Neural crest cell (in vitro differentiated cells): ENCODE data around the gene SESTD1. TPM values are rescaled to one million over a fixed set of nuclear protein-coding genes. Genes with fewer than 3 reads are reported as not detected.

Source experiments
- DNase-seq: peaks from one replicate; pipeline ENCODE4 v3.0.0; 2021; ENCODE audit warnings: low read depth, mixed read lengths, low spot score
- H3K27ac Mint-ChIP-seq: one replicate; pipeline ENCODE4 v1.8.0; 2021; ENCODE audit warnings: mild to moderate bottlenecking, mixed read lengths; ENCODE audit not compliant: unreplicated experiment
- H3K27me3 Mint-ChIP-seq: 2 replicates; pipeline ENCODE4 v1.8.0; 2021; ENCODE audit warnings: low read depth, mild to moderate bottlenecking, mixed read lengths
- H3K36me3 Mint-ChIP-seq: 2 replicates; pipeline ENCODE4 v1.8.0; 2021; ENCODE audit warnings: low read depth, mild to moderate bottlenecking, mixed read lengths
- H3K4me1 Mint-ChIP-seq: 2 replicates; pipeline ENCODE4 v1.8.0; 2021; ENCODE audit warnings: mixed read lengths
- H3K4me3 Mint-ChIP-seq: one replicate; pipeline ENCODE4 v1.8.0; 2021; ENCODE audit warnings: mild to moderate bottlenecking, mixed read lengths
- H3K9me3 Mint-ChIP-seq: 2 replicates; pipeline ENCODE4 v1.8.0; 2021; ENCODE audit warnings: mixed read lengths
- total RNA-seq: library from RNA; stranded (reverse); gene quantifications from 2 replicates; pipeline ENCODE4 v1.2.1, GENCODE V29; 2021
- TF ChIP-seq, protein P1 (sequence below): fragments of 200-600 bp; sonication (generic); conservative IDR thresholded peaks from 2 replicates; pipeline ENCODE4 v1.5.0; 2021; ENCODE audit warnings: antibody characterized with exemption, mild to moderate bottlenecking

Gene SESTD1
- total RNA-seq, 1 donor from 2014 or later = 99.7 TPM

GRCh38 chr2:179174240-179174639 is 90.4 kb downstream of the SESTD1 start:
- Mint-ChIP-seq H3K27ac (no peak overlapping the region), H3K9me3 (no peaks in the 10 kb centered on the region), H3K4me3 (no peak overlapping the region), H3K36me3 (peaks cover 15% of the 10 kb centered on the region), H3K27me3 (no peaks in the 10 kb centered on the region), H3K4me1 (peaks cover 13% of the 10 kb centered on the region)
- DNase-seq = no peak
- TF ChIP-seq, protein P1, sequence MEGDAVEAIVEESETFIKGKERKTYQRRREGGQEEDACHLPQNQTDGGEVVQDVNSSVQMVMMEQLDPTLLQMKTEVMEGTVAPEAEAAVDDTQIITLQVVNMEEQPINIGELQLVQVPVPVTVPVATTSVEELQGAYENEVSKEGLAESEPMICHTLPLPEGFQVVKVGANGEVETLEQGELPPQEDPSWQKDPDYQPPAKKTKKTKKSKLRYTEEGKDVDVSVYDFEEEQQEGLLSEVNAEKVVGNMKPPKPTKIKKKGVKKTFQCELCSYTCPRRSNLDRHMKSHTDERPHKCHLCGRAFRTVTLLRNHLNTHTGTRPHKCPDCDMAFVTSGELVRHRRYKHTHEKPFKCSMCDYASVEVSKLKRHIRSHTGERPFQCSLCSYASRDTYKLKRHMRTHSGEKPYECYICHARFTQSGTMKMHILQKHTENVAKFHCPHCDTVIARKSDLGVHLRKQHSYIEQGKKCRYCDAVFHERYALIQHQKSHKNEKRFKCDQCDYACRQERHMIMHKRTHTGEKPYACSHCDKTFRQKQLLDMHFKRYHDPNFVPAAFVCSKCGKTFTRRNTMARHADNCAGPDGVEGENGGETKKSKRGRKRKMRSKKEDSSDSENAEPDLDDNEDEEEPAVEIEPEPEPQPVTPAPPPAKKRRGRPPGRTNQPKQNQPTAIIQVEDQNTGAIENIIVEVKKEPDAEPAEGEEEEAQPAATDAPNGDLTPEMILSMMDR = no peak

GRCh38 chr2:179172894-179173293 is 91.7 kb downstream of the SESTD1 start:
- Mint-ChIP-seq H3K27me3 (no peaks in the 10 kb centered on the region), H3K36me3 (peaks cover 16% of the 10 kb centered on the region), H3K4me1 (peaks cover 6% of the 10 kb centered on the region), H3K4me3 (no peak overlapping the region), H3K9me3 (no peaks in the 10 kb centered on the region), H3K27ac (peak overlapping the region; percentile 7)
- TF ChIP-seq, protein P1 = no peak
- no peak for DNase-seq

DNA sequence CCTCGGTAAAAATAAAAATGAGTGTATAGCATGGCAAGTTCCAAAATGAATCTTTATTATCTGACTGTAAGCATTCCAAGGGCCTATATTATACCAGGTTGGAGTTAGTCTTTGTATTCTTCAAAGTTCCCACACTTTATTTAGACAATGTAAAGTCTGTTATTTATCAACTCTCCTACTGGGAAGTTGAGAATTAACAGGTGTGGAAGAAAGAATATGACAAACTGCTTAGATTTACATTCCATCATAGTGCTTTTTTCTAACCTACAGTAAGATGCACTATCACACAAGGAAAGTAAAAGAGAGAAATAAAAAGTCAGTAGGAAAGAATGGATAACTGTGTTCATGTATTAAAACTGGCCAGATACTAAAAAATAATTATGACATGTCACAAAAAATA is 93.3 kb downstream of the SESTD1 start:
- Mint-ChIP-seq H3K27me3 (no peaks in the 10 kb centered on the region), H3K36me3 (peaks cover 25% of the 10 kb centered on the region)
- DNase-seq = no peak

DNA sequence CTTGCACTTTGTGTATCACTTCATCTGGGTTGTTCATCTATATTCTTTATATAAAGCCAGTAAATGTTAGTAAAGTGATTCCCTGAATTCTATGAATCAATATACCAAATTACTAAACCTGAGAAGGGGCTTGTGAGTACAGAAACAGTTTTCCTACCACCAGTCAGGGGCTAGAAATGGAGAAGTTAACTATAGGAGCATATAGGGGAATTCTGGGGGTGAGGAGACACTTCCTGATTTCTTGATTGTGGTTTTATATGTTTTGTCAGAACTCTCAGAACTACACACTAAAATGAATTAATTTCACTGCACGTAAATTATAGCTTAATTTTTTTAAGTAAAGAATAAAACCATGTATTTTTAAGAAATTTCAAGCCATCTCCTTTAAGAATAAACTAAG is 93.7 kb downstream of the SESTD1 start:
- Mint-ChIP-seq H3K4me3 (no peak overlapping the region), H3K27ac (no peak overlapping the region), H3K4me1 (no peaks in the 10 kb centered on the region), H3K36me3 (peaks cover 28% of the 10 kb centered on the region), H3K27me3 (no peaks in the 10 kb centered on the region), H3K9me3 (no peaks in the 10 kb centered on the region)
- DNase-seq = no peak
- TF ChIP-seq, protein P1 = no peak

More for the DNA sequence above, 93.3 kb downstream of the SESTD1 start:
- Mint-ChIP-seq H3K4me1 (no peaks in the 10 kb centered on the region), H3K9me3 (no peaks in the 10 kb centered on the region), H3K27ac (no peak overlapping the region), H3K4me3 (no peak overlapping the region)
- TF ChIP-seq, protein P1 = no peak

GRCh38 chr2:179165356-179166000 is 99.2 kb downstream of the SESTD1 start:
- TF ChIP-seq, protein P1 = no peak
- Mint-ChIP-seq H3K27ac (no peak overlapping the region), H3K4me3 (no peak overlapping the region), H3K36me3 (peaks cover 27% of the 10 kb centered on the region), H3K9me3 (no peaks in the 10 kb centered on the region), H3K27me3 (no peaks in the 10 kb centered on the region), H3K4me1 (no peaks in the 10 kb centered on the region)
- DNase-seq = no peak
